Neural progenitor cell (in vitro differentiated cells): ENCODE measurements around the gene TAF15. TPM values are rescaled to one million over a fixed set of nuclear protein-coding genes. Genes with fewer than 3 reads are reported as not detected.

Source experiments
- DNase-seq: peaks from one replicate; pipeline ENCODE4 v3.0.0-alpha.2; 2016; ENCODE audit warnings: low spot score
- H2AFZ ChIP-seq: fragments of 200-600 bp; sonication (generic); replicated peaks from 2 replicates; pipeline ENCODE4 v1.6.1; 2016; ENCODE audit warnings: antibody characterized with exemption
- H3F3A ChIP-seq: fragments of 200-600 bp; sonication (generic); 2 replicates; pipeline ENCODE4 v1.6.1; 2016; ENCODE audit warnings: antibody characterized with exemption, low read depth
- H3K27ac ChIP-seq: fragments of 200-600 bp; sonication (generic); 2 replicates; pipeline ENCODE4 v1.5.1; 2016; ENCODE audit warnings: mild to moderate bottlenecking
- H3K27me3 ChIP-seq: fragments of 200-600 bp; sonication (generic); 2 replicates; pipeline ENCODE4 v1.6.1; 2016; ENCODE audit warnings: mild to moderate bottlenecking, moderate library complexity
- H3K36me3 ChIP-seq: fragments of 200-600 bp; sonication (generic); 2 replicates; pipeline ENCODE4 v1.5.1; 2016
- H3K4me1 ChIP-seq: fragments of 200-600 bp; sonication (generic); 2 replicates; pipeline ENCODE4 v1.6.1; 2016; ENCODE audit warnings: mixed run types
- H3K4me2 ChIP-seq: fragments of 200-600 bp; sonication (generic); 2 replicates; pipeline ENCODE4 v1.6.1; 2016
- H3K4me3 ChIP-seq: fragments of 200-600 bp; sonication (generic); 2 replicates; pipeline ENCODE4 v1.5.1; 2016
- H3K79me2 ChIP-seq: fragments of 200-600 bp; sonication (generic); 2 replicates; pipeline ENCODE4 v1.6.1; 2016; ENCODE audit warnings: low read depth
- H3K9ac ChIP-seq: fragments of 200-600 bp; sonication (generic); 2 replicates; pipeline ENCODE4 v1.6.1; 2016
- H3K9me3 ChIP-seq: fragments of 200-600 bp; sonication (generic); 2 replicates; pipeline ENCODE4 v1.5.1; 2016; ENCODE audit warnings: low read depth
- H4K20me1 ChIP-seq: fragments of 200-600 bp; sonication (generic); 2 replicates; pipeline ENCODE4 v1.6.1; 2016; ENCODE audit warnings: low read depth
- H3K27ac Mint-ChIP-seq: 3 replicates; pipeline ENCODE4 v1.8.0; 2021; ENCODE audit warnings: mixed read lengths
- H3K27me3 Mint-ChIP-seq: 2 replicates; pipeline ENCODE4 v1.8.0; 2022; ENCODE audit warnings: low read depth, mild to moderate bottlenecking, inconsistent platforms, moderate library complexity, mixed read lengths; ENCODE audit not compliant: insufficient read depth
- H3K36me3 Mint-ChIP-seq: 3 replicates; pipeline ENCODE4 v1.8.0; 2021; ENCODE audit warnings: mixed read lengths
- H3K4me1 Mint-ChIP-seq: 3 replicates; pipeline ENCODE4 v1.8.0; 2021; ENCODE audit warnings: mixed read lengths
- H3K4me3 Mint-ChIP-seq: 3 replicates; pipeline ENCODE4 v1.8.0; 2021; ENCODE audit warnings: mild to moderate bottlenecking, moderate library complexity, mixed read lengths
- H3K9me3 Mint-ChIP-seq: 3 replicates; pipeline ENCODE4 v1.8.0; 2020; ENCODE audit warnings: mixed read lengths
- CTCF ChIP-seq: fragments of 200-600 bp; sonication (generic); IDR thresholded peaks from 2 replicates; pipeline ENCODE4 v1.5.1; 2017; ENCODE audit warnings: antibody characterized with exemption, mild to moderate bottlenecking
- EZH2 ChIP-seq: fragments of 200-600 bp; sonication (generic); IDR thresholded peaks from 2 replicates; pipeline ENCODE4 v1.6.1; 2017; ENCODE audit warnings: antibody characterized with exemption, mild to moderate bottlenecking, moderate library complexity
- EZH2phosphoT487 ChIP-seq: fragments of 200-600 bp; sonication (generic); IDR thresholded peaks from 2 replicates; pipeline ENCODE4 v1.6.1; 2017; ENCODE audit warnings: antibody characterized with exemption
- total RNA-seq: library from RNA; depleted of rRNA; stranded (reverse); fragments of >200 nt; gene quantifications from 2 replicates; pipeline ENCODE4 v1.2.3, GENCODE V29; 2015; ENCODE audit warnings: low replicate concordance

Gene TAF15
- total RNA-seq, 1 donor from 2014 or later = 90.1 TPM

- peak overlapping the region; percentile 64 for H3K4me3 Mint-ChIP-seq
- Histone ChIP-seq H3K4me1 (peaks cover 19% of the 10 kb centered on the region), H3K9me3 (no peaks in the 10 kb centered on the region), H3K79me2 (no peaks in the 10 kb centered on the region), H3K27me3 (no peaks in the 10 kb centered on the region), H4K20me1 (no peaks in the 10 kb centered on the region), H3K9ac (no peak overlapping the region), H3K4me3 (no peak overlapping the region), H2AFZ (peak overlapping the region; percentile 79), H3K27ac (no peak overlapping the region), H3K36me3 (no peaks in the 10 kb centered on the region), H3F3A (peaks cover 29% of the 10 kb centered on the region), H3K4me2 (peak overlapping the region; percentile 32)
- peak overlapping the region; percentile 88 for H3K27ac Mint-ChIP-seq
- peaks cover under 1% of the 10 kb centered on the region for H3K27me3 Mint-ChIP-seq
- DNase-seq = peak; percentile 32
- H3K36me3 Mint-ChIP-seq = no peaks in the 10 kb centered on the region
- no peak for TF ChIP-seq EZH2phosphoT487
- no peak for TF ChIP-seq CTCF
- TF ChIP-seq EZH2 = no peak
- H3K4me1 Mint-ChIP-seq = peaks cover 26% of the 10 kb centered on the region
- no peaks in the 10 kb centered on the region for H3K9me3 Mint-ChIP-seq
Measured at GRCh38 chr17:35765756-35766488, 43.4 kb upstream of the TAF15 start.

GRCh38 chr17:35766489-35766877, 42.8 kb upstream of the TAF15 start:
- H3K79me2 ChIP-seq = no peaks in the 10 kb centered on the region
- H3K9ac ChIP-seq = no peak overlapping the region
- DNase-seq = no peak
- Mint-ChIP-seq H3K9me3 (no peaks in the 10 kb centered on the region), H3K27ac (no peak overlapping the region), H3K27me3 (peaks cover 3% of the 10 kb centered on the region), H3K4me3 (no peak overlapping the region), H3K4me1 (peaks cover 26% of the 10 kb centered on the region), H3K36me3 (no peaks in the 10 kb centered on the region)
- no peaks in the 10 kb centered on the region for H3K9me3 ChIP-seq
- H4K20me1 ChIP-seq = no peaks in the 10 kb centered on the region
- TF ChIP-seq EZH2phosphoT487 (no peak), CTCF (no peak), EZH2 (no peak)
- peaks cover 29% of the 10 kb centered on the region for H3F3A ChIP-seq
- no peaks in the 10 kb centered on the region for H3K27me3 ChIP-seq
- H3K4me1 ChIP-seq = peaks cover 19% of the 10 kb centered on the region
- no peak overlapping the region for H3K4me2 ChIP-seq
- no peak overlapping the region for H3K27ac ChIP-seq
- no peak overlapping the region for H3K4me3 ChIP-seq
- H3K36me3 ChIP-seq = no peaks in the 10 kb centered on the region
- H2AFZ ChIP-seq = peak overlapping the region; percentile 79

- peaks cover 5% of the 10 kb centered on the region for H3K27me3 Mint-ChIP-seq
- H3K36me3 Mint-ChIP-seq = no peaks in the 10 kb centered on the region
- Histone ChIP-seq H3K27ac (no peak overlapping the region), H2AFZ (no peak overlapping the region), H3K4me2 (no peak overlapping the region), H4K20me1 (no peaks in the 10 kb centered on the region), H3K4me3 (no peak overlapping the region), H3F3A (peaks cover 29% of the 10 kb centered on the region), H3K4me1 (peaks cover 21% of the 10 kb centered on the region), H3K9me3 (no peaks in the 10 kb centered on the region), H3K79me2 (no peaks in the 10 kb centered on the region), H3K27me3 (no peaks in the 10 kb centered on the region), H3K9ac (no peak overlapping the region), H3K36me3 (no peaks in the 10 kb centered on the region)
- peak; percentile 43 for TF ChIP-seq CTCF
- TF ChIP-seq EZH2phosphoT487 = no peak
- TF ChIP-seq EZH2 = no peak
- DNase-seq = no peak
- H3K4me3 Mint-ChIP-seq = no peak overlapping the region
- no peaks in the 10 kb centered on the region for H3K9me3 Mint-ChIP-seq
- peaks cover 30% of the 10 kb centered on the region for H3K4me1 Mint-ChIP-seq
- no peak overlapping the region for H3K27ac Mint-ChIP-seq
Measured at GRCh38 chr17:35766903-35767510, 42.3 kb upstream of the TAF15 start.
